GM19455 (cell line): ENCODE measurements around the gene ZSCAN32.

Experiments used
- ATAC-seq: cut with Tn5 transposase; IDR thresholded peaks from one replicate; pipeline ENCODE4 v1.9.1; 2021; ENCODE audit not compliant: unreplicated experiment

The ZSCAN32 gene

GRCh38 chr16:3358871-3359270, 41.9 kb downstream of the ZSCAN32 start:
- ATAC-seq = no peak

DNA sequence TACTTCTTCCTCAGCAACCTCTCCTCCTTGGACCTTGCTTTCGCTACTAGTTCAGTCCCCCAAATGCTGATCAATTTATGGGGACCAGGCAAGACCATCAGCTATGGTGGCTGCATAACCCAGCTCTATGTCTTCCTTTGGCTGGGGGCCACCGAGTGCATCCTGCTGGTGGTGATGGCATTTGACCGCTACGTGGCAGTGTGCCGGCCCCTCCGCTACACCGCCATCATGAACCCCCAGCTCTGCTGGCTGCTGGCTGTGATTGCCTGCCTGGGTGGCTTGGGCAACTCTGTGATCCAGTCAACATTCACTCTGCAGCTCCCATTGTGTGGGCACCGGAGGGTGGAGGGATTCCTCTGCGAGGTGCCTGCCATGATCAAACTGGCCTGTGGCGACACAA, 44.7 kb downstream of the ZSCAN32 start:
- ATAC-seq = no peak

DNA sequence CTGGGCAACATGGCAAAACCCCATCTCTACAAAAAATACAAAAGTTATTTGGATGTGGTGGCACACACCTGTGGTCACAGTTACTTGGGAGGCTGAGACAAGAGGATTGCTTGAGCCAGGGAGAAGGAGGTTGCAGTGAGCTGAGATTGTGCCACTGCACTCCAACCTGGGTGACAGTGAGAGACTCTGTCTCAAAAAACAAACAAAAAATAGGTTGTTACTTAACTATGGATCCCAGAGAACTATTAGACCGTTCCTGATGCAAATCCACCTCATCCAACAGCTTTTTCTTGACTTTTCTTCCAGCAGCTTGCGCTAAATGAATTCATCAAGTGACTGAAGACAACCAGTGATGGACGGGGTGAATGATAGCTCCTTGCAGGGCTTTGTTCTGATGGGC, 45.2 kb downstream of the ZSCAN32 start, which contains the start of gene OR2C1:
Gene OR2C1 (plus strand): TSS at position 301 of the 400 bp plus-strand sequence. CDS start 52 bp downstream, at position 353.
- ATAC-seq = no peak

GRCh38 chr16:3349175-3349574, 51.6 kb downstream of the ZSCAN32 start:
- ATAC-seq = no peak

- no peak for ATAC-seq
Observed at GRCh38 chr16:3348547-3349167, 52.1 kb downstream of the ZSCAN32 start.

GRCh38 chr16:3347586-3347985, 53.2 kb downstream of the ZSCAN32 start:
- ATAC-seq = no peak

GRCh38 chr16:3346041-3346440, 54.8 kb downstream of the ZSCAN32 start:
- ATAC-seq = no peak
